HG02678 (cell line): ENCODE measurements around the gene FBLN7.

Source experiments
- ATAC-seq: cut with Tn5 transposase; IDR thresholded peaks from one replicate; pipeline ENCODE4 v1.9.1; 2021; ENCODE audit warnings: mild to moderate bottlenecking, moderate library complexity; ENCODE audit not compliant: unreplicated experiment

The FBLN7 gene

DNA sequence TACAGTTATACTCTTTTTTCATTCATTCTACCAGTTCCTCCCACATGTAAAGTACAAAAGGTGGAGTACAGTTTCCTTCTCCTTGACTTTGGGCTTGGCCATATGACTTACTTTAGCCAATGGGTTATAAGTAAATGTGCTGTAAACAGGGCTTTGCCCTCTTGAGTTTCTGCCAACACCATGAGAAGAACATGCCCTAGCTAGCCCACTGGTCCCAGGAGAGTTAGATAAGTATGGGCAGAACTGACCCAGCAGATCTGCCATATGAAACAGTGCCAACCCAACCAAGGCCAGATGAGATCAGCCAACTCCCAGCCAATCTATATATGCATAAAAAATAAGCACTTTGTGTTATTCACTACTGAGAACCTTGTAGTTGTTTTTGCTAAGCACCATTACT, 91.2 kb downstream of the FBLN7 start:
- ATAC-seq, result no peak

GRCh38 chr2:112230371-112230770, 92.2 kb downstream of the FBLN7 start:
- no peak for ATAC-seq
